Karpas-422 (cell line): ENCODE data around the gene GALNT8. TPM values are rescaled to one million over a fixed set of nuclear protein-coding genes. Genes with fewer than 3 reads are reported as not detected.

Experiments used
- DNase-seq: peaks from one replicate; pipeline ENCODE4 v3.0.0-alpha.2; 2015
- H2AFZ ChIP-seq: fragments of 200-600 bp; sonication (generic); 2 replicates; pipeline ENCODE4 v1.6.1; 2014; ENCODE audit warnings: antibody characterized with exemption, low read length, mixed read lengths
- H3K27ac ChIP-seq: fragments of 200-600 bp; sonication (generic); 2 replicates; pipeline ENCODE4 v1.5.1; 2014; ENCODE audit warnings: mild to moderate bottlenecking, low read length, moderate library complexity
- H3K27me3 ChIP-seq: fragments of 200-600 bp; sonication (generic); 2 replicates; pipeline ENCODE4 v1.6.1; 2014; ENCODE audit warnings: low read length, mixed read lengths
- H3K36me3 ChIP-seq: fragments of 200-600 bp; sonication (generic); 2 replicates; pipeline ENCODE4 v1.6.1; 2014; ENCODE audit warnings: low read length, mixed read lengths; ENCODE audit not compliant: insufficient read depth
- H3K4me1 ChIP-seq: fragments of 200-600 bp; sonication (generic); 2 replicates; pipeline ENCODE4 v1.6.1; 2014; ENCODE audit warnings: mild to moderate bottlenecking, low read length, mixed read lengths
- H3K4me2 ChIP-seq: fragments of 200-600 bp; sonication (generic); 2 replicates; pipeline ENCODE4 v1.6.1; 2014; ENCODE audit warnings: low read length, low read depth, mild to moderate bottlenecking; ENCODE audit not compliant: poor library complexity, severe bottlenecking
- H3K4me3 ChIP-seq: fragments of 200-600 bp; sonication (generic); 2 replicates; pipeline ENCODE4 v1.5.1; 2014; ENCODE audit warnings: mild to moderate bottlenecking, antibody characterized with exemption, low read length, mixed read lengths
- H3K79me2 ChIP-seq: fragments of 200-600 bp; sonication (generic); 2 replicates; pipeline ENCODE4 v1.6.1; 2014; ENCODE audit warnings: mild to moderate bottlenecking, low read length, mixed read lengths
- H3K9ac ChIP-seq: fragments of 200-600 bp; sonication (generic); 2 replicates; pipeline ENCODE4 v1.6.0; 2014; ENCODE audit warnings: low read length
- H3K9me2 ChIP-seq: fragments of 200-600 bp; sonication (generic), shearing (Covaris generic); replicated peaks from 2 replicates; pipeline ENCODE4 v1.6.0; 2014; ENCODE audit warnings: mild to moderate bottlenecking, low read length, moderate library complexity; ENCODE audit not compliant: insufficient read depth
- H3K9me3 ChIP-seq: fragments of 300-700, 200-600 bp; sonication (generic); 2 replicates; pipeline ENCODE4 v1.6.1; 2014; ENCODE audit warnings: low read length, mixed read lengths
- H4K20me1 ChIP-seq: fragments of 200-600 bp; sonication (generic); 2 replicates; pipeline ENCODE4 v1.6.1; 2014; ENCODE audit warnings: mild to moderate bottlenecking, antibody characterized with exemption, low read length, low read depth; ENCODE audit not compliant: insufficient read depth
- total RNA-seq: library from RNA; depleted of rRNA; stranded (reverse); fragments of >200 nt; shearing (Covaris generic); gene quantifications from 2 replicates; pipeline ENCODE4 v1.2.3, GENCODE V29; 2014; ENCODE audit warnings: low replicate concordance

The GALNT8 gene
- total RNA-seq, 1 experiment from 2014 or later, result not detected

DNA sequence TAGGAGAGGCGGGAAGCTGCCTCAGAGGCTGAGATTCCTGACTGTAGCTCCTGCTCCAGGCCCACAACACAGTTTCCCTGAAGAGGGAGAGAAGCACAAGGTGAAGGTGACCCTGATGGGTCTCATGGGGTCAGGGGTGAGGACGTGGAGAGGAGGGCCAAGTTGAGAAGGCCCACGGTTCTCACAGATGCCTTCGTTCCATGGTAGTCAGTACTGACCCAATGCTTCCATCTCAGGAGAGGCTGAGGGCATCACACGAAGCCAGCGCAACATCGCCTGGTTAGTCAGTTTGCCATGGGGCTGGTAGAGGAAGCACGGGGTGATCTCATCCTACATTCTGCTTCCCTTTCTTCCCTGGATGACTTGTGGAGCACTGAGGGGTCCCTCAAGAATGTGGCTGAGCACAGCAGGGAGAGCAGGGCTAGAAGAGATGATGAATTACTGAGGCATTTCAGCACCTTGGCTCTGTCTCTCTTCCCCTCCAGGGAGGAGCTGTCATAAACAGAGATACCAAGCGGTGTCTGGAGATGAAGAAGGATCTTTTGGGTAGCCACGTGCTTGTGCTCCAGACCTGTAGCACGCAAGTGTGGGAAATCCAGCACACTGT, 51.9 kb downstream of the GALNT8 start:
- H3K27ac ChIP-seq, result no peak overlapping the region

DNA sequence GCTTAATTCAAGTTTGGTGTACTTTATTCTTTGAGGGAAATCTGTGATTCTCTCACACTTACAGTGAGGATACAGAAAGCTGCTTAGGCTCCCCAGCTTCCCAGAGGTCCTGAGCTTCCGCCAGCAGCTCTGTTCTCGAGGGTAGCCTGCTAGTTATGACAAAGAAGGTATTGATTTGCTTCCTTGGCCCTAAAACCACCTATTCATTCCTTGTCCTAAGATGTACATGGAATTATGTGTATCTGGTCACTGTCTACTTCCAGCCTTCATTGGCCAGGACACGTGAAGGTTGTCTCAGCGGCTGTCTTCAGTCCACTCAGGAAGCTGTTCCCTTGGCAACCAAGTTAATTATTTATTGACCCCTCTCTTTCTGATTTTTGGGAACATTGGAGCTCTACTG, 55.7 kb downstream of the GALNT8 start:
- Histone ChIP-seq H2AFZ (no peak overlapping the region), H3K4me1 (no peaks in the 10 kb centered on the region), H3K27me3 (no peaks in the 10 kb centered on the region), H4K20me1 (no peaks in the 10 kb centered on the region), H3K36me3 (no peaks in the 10 kb centered on the region), H3K27ac (no peak overlapping the region), H3K9ac (no peak overlapping the region), H3K4me2 (no peak overlapping the region), H3K9me2 (no peaks in the 10 kb centered on the region), H3K4me3 (no peak overlapping the region), H3K9me3 (no peaks in the 10 kb centered on the region), H3K79me2 (no peaks in the 10 kb centered on the region)
- no peak for DNase-seq

More for the DNA sequence above, 51.9 kb downstream of the GALNT8 start:
- Histone ChIP-seq H3K4me1 (peaks cover 5% of the 10 kb centered on the region), H3K79me2 (no peaks in the 10 kb centered on the region), H3K9me3 (no peaks in the 10 kb centered on the region), H2AFZ (no peak overlapping the region), H3K4me2 (no peak overlapping the region), H3K36me3 (no peaks in the 10 kb centered on the region), H3K9ac (no peak overlapping the region), H3K27me3 (no peaks in the 10 kb centered on the region), H3K4me3 (no peak overlapping the region), H4K20me1 (no peaks in the 10 kb centered on the region), H3K9me2 (no peaks in the 10 kb centered on the region)
- DNase-seq, result no peak

DNA sequence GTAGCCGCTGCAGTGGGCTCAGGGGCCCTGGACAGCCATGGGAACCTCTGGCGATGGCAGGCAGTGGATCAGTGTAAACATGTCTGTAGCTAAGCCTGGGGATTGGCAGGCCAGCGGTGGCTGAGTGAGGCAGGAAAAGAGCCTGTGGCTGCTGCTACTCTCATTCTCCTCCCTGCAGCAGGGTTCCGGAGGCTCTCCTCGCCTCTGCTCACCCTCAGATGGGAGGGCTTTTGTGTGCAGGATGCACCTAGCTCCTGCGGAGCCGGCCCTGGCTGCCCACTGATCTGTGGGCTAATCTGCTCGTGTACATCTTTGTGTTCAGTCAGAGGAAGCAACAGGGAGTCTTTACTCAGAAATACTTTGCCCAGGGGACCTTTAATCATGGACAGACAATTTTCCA, 59.5 kb downstream of the GALNT8 start:
- Histone ChIP-seq H4K20me1 (no peaks in the 10 kb centered on the region), H3K9me2 (no peaks in the 10 kb centered on the region), H3K9me3 (no peaks in the 10 kb centered on the region), H3K4me3 (no peak overlapping the region), H2AFZ (no peak overlapping the region), H3K9ac (no peak overlapping the region), H3K79me2 (no peaks in the 10 kb centered on the region), H3K27me3 (no peaks in the 10 kb centered on the region), H3K36me3 (no peaks in the 10 kb centered on the region), H3K4me2 (no peak overlapping the region), H3K27ac (no peak overlapping the region), H3K4me1 (no peaks in the 10 kb centered on the region)
- no peak for DNase-seq

DNA sequence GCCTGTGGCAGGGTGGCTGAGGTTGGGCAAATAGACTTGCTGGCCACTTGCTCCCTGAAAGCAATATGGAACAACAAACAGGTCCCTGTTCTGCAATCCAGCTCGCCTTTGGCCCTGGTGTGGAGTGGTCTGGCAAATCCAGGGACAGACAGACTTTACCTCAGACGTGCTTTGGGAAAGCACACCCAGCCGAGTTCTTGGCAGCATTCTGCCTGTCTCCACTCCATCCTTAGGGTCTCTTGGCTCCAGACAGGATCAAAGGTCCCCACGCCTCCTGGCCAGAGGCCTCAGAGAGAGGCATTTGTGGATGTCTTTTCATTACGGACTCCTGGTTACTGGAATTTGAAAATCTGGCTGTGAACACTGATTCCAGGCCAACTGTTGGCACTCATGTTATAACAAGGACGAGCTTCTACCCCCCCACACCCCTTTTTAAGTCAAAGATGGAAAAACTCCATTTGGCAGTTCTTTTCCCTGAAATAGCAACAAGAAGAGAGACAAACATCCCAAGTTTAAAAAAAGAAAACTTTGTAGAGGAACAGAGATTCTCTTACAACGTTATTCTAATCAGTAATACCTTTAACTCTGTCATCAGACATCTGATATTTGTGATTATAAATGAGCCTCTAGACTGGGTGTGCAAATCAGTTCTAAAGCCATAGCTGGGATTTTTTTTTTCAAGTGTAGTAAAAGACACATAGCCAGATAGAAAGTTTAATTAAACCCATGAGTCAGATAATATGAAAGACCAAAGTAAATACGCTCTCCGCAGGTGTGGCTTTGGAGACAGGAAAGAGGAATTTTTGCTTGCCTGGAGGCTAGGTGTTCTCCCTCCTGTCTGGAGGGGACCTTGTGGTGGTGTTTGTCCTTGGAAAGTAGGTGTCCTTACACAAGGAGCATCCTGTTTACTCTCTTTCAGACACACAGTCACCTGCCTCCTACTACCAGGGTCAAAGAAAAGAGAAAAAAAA, 60.7 kb downstream of the GALNT8 start:
- no peak overlapping the region for H3K4me2 ChIP-seq
- H3K4me3 ChIP-seq, result no peak overlapping the region
- H3K27me3 ChIP-seq, result no peaks in the 10 kb centered on the region
- no peak for DNase-seq
- H4K20me1 ChIP-seq, result no peaks in the 10 kb centered on the region
- no peak overlapping the region for H3K9ac ChIP-seq
- H3K79me2 ChIP-seq, result no peaks in the 10 kb centered on the region
- no peak overlapping the region for H2AFZ ChIP-seq
- H3K4me1 ChIP-seq, result no peaks in the 10 kb centered on the region
- no peak overlapping the region for H3K27ac ChIP-seq
- H3K9me3 ChIP-seq, result no peaks in the 10 kb centered on the region
- H3K36me3 ChIP-seq, result no peaks in the 10 kb centered on the region
- no peaks in the 10 kb centered on the region for H3K9me2 ChIP-seq

DNA sequence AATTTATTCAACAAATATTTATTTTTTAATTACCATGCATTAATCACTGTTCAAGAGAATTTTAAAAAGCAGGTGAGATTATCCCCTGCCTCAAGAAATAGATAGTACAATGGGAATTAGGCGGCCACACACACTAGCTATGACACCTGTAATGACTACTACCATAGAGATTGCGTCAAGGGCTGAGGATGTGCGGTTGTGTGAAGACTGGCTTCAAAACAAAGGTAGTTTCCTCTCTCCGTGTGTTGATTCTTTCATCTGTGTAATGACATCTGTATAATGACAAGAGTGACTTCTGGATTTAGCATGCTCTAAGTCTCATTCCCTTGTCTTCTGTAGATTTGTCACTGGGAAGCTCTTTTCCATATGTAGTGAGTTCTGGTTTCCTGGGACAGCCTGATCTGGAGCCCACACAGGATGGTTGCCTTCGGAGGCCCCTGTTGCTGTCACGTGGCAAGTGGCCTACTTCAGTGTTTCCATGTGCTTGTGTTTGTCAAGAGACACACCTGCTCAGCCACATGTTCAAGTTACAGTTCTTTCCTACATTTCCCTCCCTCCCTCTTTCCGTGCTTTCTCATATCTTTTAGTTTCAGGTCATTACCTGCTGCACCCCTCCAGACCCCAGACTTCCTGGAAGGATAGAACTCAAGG, 64.3 kb downstream of the GALNT8 start:
- Histone ChIP-seq H3K36me3 (no peaks in the 10 kb centered on the region), H3K9me3 (no peaks in the 10 kb centered on the region), H3K9ac (no peak overlapping the region), H3K27me3 (no peaks in the 10 kb centered on the region), H2AFZ (no peak overlapping the region), H3K27ac (no peak overlapping the region), H3K4me2 (no peak overlapping the region), H3K9me2 (no peaks in the 10 kb centered on the region), H3K79me2 (no peaks in the 10 kb centered on the region), H4K20me1 (no peaks in the 10 kb centered on the region), H3K4me1 (no peaks in the 10 kb centered on the region), H3K4me3 (no peak overlapping the region)
- DNase-seq, result no peak

DNA sequence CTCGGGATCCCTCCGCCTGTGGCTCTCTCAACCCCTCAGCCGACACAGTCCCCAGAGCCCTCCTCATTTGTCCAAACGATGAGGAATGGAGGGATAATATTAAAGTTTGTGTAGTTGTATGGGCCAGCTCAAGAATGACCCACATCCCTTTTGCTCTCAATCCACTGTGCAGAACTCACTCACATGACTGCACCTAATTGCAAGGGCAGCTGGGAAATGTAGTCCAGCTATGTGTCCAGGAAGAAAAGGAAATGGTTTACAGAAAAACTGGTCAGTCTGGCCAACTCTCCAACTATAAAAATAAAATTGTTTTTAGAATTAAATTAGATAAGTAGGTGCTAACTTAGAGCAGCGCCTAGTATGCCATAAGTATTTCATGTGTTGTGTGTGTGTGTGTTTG, 66.6 kb downstream of the GALNT8 start:
- no peak for DNase-seq
- H2AFZ ChIP-seq, result no peak overlapping the region
- no peaks in the 10 kb centered on the region for H4K20me1 ChIP-seq
- H3K27ac ChIP-seq, result no peak overlapping the region
- no peaks in the 10 kb centered on the region for H3K36me3 ChIP-seq
- no peak overlapping the region for H3K9ac ChIP-seq
- no peak overlapping the region for H3K4me2 ChIP-seq
- H3K4me1 ChIP-seq, result no peaks in the 10 kb centered on the region
- H3K9me2 ChIP-seq, result no peaks in the 10 kb centered on the region
- no peaks in the 10 kb centered on the region for H3K27me3 ChIP-seq
- no peak overlapping the region for H3K4me3 ChIP-seq
- no peaks in the 10 kb centered on the region for H3K9me3 ChIP-seq
- no peaks in the 10 kb centered on the region for H3K79me2 ChIP-seq

DNA sequence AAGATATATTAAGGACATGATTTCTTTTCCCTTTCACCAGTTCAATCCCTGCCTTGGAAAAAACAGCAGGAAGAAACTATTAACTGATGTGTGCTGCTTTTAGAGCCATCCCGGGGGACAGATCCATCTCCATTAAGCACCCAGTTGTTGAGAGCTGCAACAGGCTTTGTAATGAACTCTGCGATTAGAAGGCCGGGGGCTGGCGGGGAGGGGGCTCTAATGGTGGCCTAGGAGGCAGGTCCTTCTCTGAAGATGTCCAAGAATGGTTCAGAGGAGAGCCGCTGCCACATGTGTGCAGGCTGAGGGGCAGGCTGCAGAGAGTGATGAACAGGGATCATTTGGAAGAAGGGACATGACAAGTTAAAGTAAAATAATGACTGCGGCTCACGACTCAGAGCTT, 67.8 kb downstream of the GALNT8 start:
- Histone ChIP-seq H3K4me2 (no peak overlapping the region), H3K9me2 (no peaks in the 10 kb centered on the region), H3K36me3 (no peaks in the 10 kb centered on the region), H3K4me3 (no peak overlapping the region), H3K79me2 (no peaks in the 10 kb centered on the region), H3K4me1 (no peaks in the 10 kb centered on the region), H3K9me3 (no peaks in the 10 kb centered on the region), H4K20me1 (no peaks in the 10 kb centered on the region), H3K9ac (no peak overlapping the region), H3K27ac (no peak overlapping the region), H2AFZ (no peak overlapping the region), H3K27me3 (no peaks in the 10 kb centered on the region)
- no peak for DNase-seq

DNA sequence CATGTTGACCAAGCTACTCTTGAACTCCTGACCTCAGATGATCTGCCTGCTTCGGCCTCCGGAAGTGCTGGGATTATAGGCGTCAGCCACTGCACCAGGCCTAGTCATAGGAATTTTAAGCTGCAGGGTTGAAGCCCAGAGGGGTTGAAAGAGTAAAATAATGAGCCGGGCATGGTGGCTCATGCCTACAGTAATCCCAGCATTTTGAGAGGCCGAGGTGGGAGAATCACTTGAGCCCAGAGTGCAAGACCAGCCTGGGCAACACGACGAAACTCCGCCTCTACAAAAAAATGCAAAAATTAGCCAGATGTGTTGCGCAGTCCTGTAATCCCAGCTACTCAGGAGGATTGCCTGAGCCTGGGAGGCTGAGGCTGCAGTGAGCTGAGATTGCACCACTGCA, 69.6 kb downstream of the GALNT8 start:
- Histone ChIP-seq H3K27ac (no peak overlapping the region), H3K4me3 (no peak overlapping the region), H3K9ac (no peak overlapping the region), H3K4me1 (no peaks in the 10 kb centered on the region), H2AFZ (no peak overlapping the region), H3K36me3 (no peaks in the 10 kb centered on the region), H3K4me2 (no peak overlapping the region), H3K79me2 (no peaks in the 10 kb centered on the region), H3K9me2 (no peaks in the 10 kb centered on the region), H4K20me1 (no peaks in the 10 kb centered on the region), H3K9me3 (no peaks in the 10 kb centered on the region), H3K27me3 (no peaks in the 10 kb centered on the region)
- DNase-seq, result no peak
